SK-N-SH treated with all-trans-retinoic acid at 6 μM for 48 hours (cell line): ENCODE data around the gene BABAM2.

Source experiments
- ATAC-seq: fragments of 200-7000 bp; cut with Tn5 transposase; 3 replicates; pipeline ENCODE4 v1.9.1; 2020; ENCODE audit warnings: mild to moderate bottlenecking, moderate library complexity
- ARNTL ChIP-seq: fragments of 450-650 bp; formaldehyde crosslinking; IDR thresholded peaks from 2 replicates; pipeline ENCODE4 v1.5.0; 2020; ENCODE audit warnings: low read depth, mild to moderate bottlenecking, moderate library complexity, borderline replicate concordance
- BACH2 ChIP-seq: fragments of 250-450 bp; sonication (Bioruptor Pico); IDR thresholded peaks from 2 replicates; pipeline ENCODE4 v1.9.0; 2021; ENCODE audit warnings: mild to moderate bottlenecking, borderline replicate concordance
- CREB5 ChIP-seq: fragments of 250-450 bp; sonication (Bioruptor Pico); IDR thresholded peaks from 2 replicates; pipeline ENCODE4 v1.5.1; 2020; ENCODE audit warnings: low read depth, mild to moderate bottlenecking, moderate library complexity
- CSDC2 ChIP-seq: fragments of 250-450 bp; sonication (Bioruptor Pico); IDR thresholded peaks from 2 replicates; pipeline ENCODE4 v1.5.0; 2020; ENCODE audit warnings: mild to moderate bottlenecking, moderate library complexity
- CSRNP3 ChIP-seq: fragments of 250-450 bp; sonication (Bioruptor Pico); IDR thresholded peaks from 2 replicates; pipeline ENCODE4 v1.5.1; 2021; ENCODE audit warnings: mild to moderate bottlenecking, moderate library complexity
- ESRRG ChIP-seq: fragments of 250-450 bp; sonication (Bioruptor Pico); IDR thresholded peaks from 2 replicates; pipeline ENCODE4 v1.6.1; 2021; ENCODE audit warnings: mild to moderate bottlenecking
- GLIS3 ChIP-seq: fragments of 250-450 bp; sonication (Bioruptor Pico); IDR thresholded peaks from 2 replicates; pipeline ENCODE4 v1.5.0; 2020; ENCODE audit warnings: mild to moderate bottlenecking, moderate library complexity
- ISL1 ChIP-seq: fragments of 250-450 bp; sonication (Bioruptor Pico); IDR thresholded peaks from 2 replicates; pipeline ENCODE4 v2.1.2; 2022; ENCODE audit warnings: mild to moderate bottlenecking, moderate library complexity
- OSR1 ChIP-seq: fragments of 250-450 bp; sonication (Bioruptor Pico); IDR thresholded peaks from 2 replicates; pipeline ENCODE4 v1.8.0; 2022; ENCODE audit warnings: moderate library complexity, mild to moderate bottlenecking, inconsistent platforms
- POU6F1 ChIP-seq: fragments of 250-450 bp; sonication (Bioruptor Pico); IDR thresholded peaks from 2 replicates; pipeline ENCODE4 v1.8.0; 2021; ENCODE audit warnings: low read depth, mild to moderate bottlenecking, moderate library complexity, borderline replicate concordance
- PPARA ChIP-seq: fragments of 250-450 bp; sonication (Bioruptor Pico); IDR thresholded peaks from 2 replicates; pipeline ENCODE4 v1.5.0; 2020; ENCODE audit warnings: mild to moderate bottlenecking, borderline replicate concordance
- RARB ChIP-seq: fragments of 250-450 bp; sonication (Bioruptor Pico); IDR thresholded peaks from 2 replicates; pipeline ENCODE4 v1.8.0; 2021; ENCODE audit warnings: mild to moderate bottlenecking, moderate library complexity
- SNAI2 ChIP-seq: fragments of 250-450 bp; sonication (Bioruptor Pico); IDR thresholded peaks from 2 replicates; pipeline ENCODE4 v1.5.0; 2020; ENCODE audit warnings: mild to moderate bottlenecking, moderate library complexity
- TOX ChIP-seq: fragments of 250-450 bp; sonication (Bioruptor Pico); IDR thresholded peaks from 2 replicates; pipeline ENCODE4 v1.8.0; 2021; ENCODE audit warnings: mild to moderate bottlenecking, moderate library complexity, borderline replicate concordance
- TSHZ2 ChIP-seq: fragments of 250-450 bp; sonication (Bioruptor Pico); IDR thresholded peaks from 2 replicates; pipeline ENCODE4 v1.5.0; 2020; ENCODE audit warnings: mild to moderate bottlenecking, moderate library complexity
- ZC3H10 ChIP-seq: fragments of 250-450 bp; sonication (Bioruptor Pico); IDR thresholded peaks from 2 replicates; pipeline ENCODE4 v1.5.1; 2021; ENCODE audit warnings: mild to moderate bottlenecking, moderate library complexity
- ZFP30 ChIP-seq: fragments of 450-650 bp; formaldehyde crosslinking; IDR thresholded peaks from 2 replicates; pipeline ENCODE4 v1.5.0; 2022; ENCODE audit warnings: mild to moderate bottlenecking, moderate library complexity
- ZNF565 ChIP-seq: fragments of 450-650 bp; formaldehyde crosslinking; conservative IDR thresholded peaks from 2 replicates; pipeline ENCODE4 v1.5.0; 2020; ENCODE audit warnings: low read depth, mild to moderate bottlenecking, moderate library complexity
- ZNF70 ChIP-seq: fragments of 450-650 bp; formaldehyde crosslinking; IDR thresholded peaks from 2 replicates; pipeline ENCODE4 v1.5.0; 2020; ENCODE audit warnings: mild to moderate bottlenecking, moderate library complexity
- ZNF8 ChIP-seq: fragments of 450-650 bp; formaldehyde crosslinking; IDR thresholded peaks from 2 replicates; pipeline ENCODE4 v1.5.0; 2020; ENCODE audit warnings: mild to moderate bottlenecking, moderate library complexity

The BABAM2 gene

GRCh38 chr2:28173377-28173776, 282.8 kb downstream of the BABAM2 start (continued):
- TF ChIP-seq ESRRG, result no peak
- TF ChIP-seq ZNF70 (CRISPR knock-in tag), result no peak
- TF ChIP-seq TOX, result no peak
- TF ChIP-seq ISL1 (CRISPR knock-in tag), result no peak
- TF ChIP-seq CREB5 (CRISPR knock-in tag), result no peak

GRCh38 chr2:28174211-28174610, 283.7 kb downstream of the BABAM2 start:
- no peak for ATAC-seq
- TF ChIP-seq PPARA (CRISPR knock-in tag) (no peak), ARNTL (CRISPR knock-in tag) (no peak), BACH2 (no peak), ZNF8 (no peak), TSHZ2 (no peak), GLIS3 (CRISPR knock-in tag) (no peak), ZFP30 (CRISPR knock-in tag) (no peak), CSDC2 (no peak), ZNF565 (CRISPR knock-in tag) (no peak), CSRNP3 (no peak)
- TF ChIP-seq, all 23 proteins: peak for 0

GRCh38 chr2:28175028-28175427, 284.5 kb downstream of the BABAM2 start:
- no peak for ATAC-seq
- TF ChIP-seq RARB (CRISPR knock-in tag), result no peak
- TF ChIP-seq ZC3H10 (CRISPR knock-in tag), result no peak
- TF ChIP-seq PPARA (CRISPR knock-in tag), result no peak
- TF ChIP-seq ZNF565 (CRISPR knock-in tag), result no peak
- no peak for TF ChIP-seq ARNTL (CRISPR knock-in tag)
- TF ChIP-seq GLIS3 (CRISPR knock-in tag), result no peak
- no peak for TF ChIP-seq OSR1 (CRISPR knock-in tag)
- no peak for TF ChIP-seq TSHZ2
- no peak for TF ChIP-seq CSDC2
- no peak for TF ChIP-seq BACH2
- no peak for TF ChIP-seq ESRRG
- no peak for TF ChIP-seq SNAI2 (CRISPR knock-in tag)
- TF ChIP-seq POU6F1 (CRISPR knock-in tag), result no peak
- TF ChIP-seq ZFP30 (CRISPR knock-in tag), result no peak
